Caco-2 (cell line): ENCODE data around the gene TSC22D3. TPM values are rescaled to one million over a fixed set of nuclear protein-coding genes. Genes with fewer than 3 reads are reported as not detected.

Experiments used
- BruUV-seq: library from RNA; stranded (reverse); fragments of 400-500 nt; replicated peaks from 2 replicates; lab custom pipeline; 2021; lab: Mats Ljungman, UMichigan
- CTCF ChIA-PET: fragments of 300-600 bp; sonication (Branson Sonifier 250); formaldehyde crosslinking; loops from one replicate; lab custom pipeline; 2022; ENCODE audit warnings: antibody characterized with exemption; lab: Charles Lee
- POLR2A ChIA-PET: fragments of 300-600 bp; sonication (Branson Sonifier 250); formaldehyde crosslinking; loops from one replicate; lab custom pipeline; 2022; ENCODE audit warnings: antibody characterized with exemption; lab: Charles Lee
- DNase-seq, 2 experiments: peaks; one replicate each; pipeline versions ENCODE4 v3.0.0 to v3.0.0-alpha.2; 2020 to 2022
- H3K27me3 ChIP-seq: replicated peaks from 2 replicates; pipeline ENCODE4 v1.6.0; 2011; ENCODE audit warnings: low read length; ENCODE audit not compliant: control insufficient read depth, insufficient read depth
- H3K36me3 ChIP-seq: 2 replicates; pipeline ENCODE4 v1.5.1; 2011; ENCODE audit warnings: low read length; ENCODE audit not compliant: control insufficient read depth, insufficient read depth
- H3K4me1 ChIP-seq: fragments of 250-450 bp; sonication (Bioruptor Pico); 2 replicates; pipeline ENCODE4 v1.5.1; 2020; ENCODE audit warnings: mild to moderate bottlenecking
- H3K4me3 ChIP-seq: 2 replicates; pipeline ENCODE4 v1.5.1; 2011; ENCODE audit warnings: low read depth, mild to moderate bottlenecking, control low read depth, low read length
- H3K9me3 ChIP-seq: fragments of 250-450 bp; sonication (Bioruptor Pico); 2 replicates; pipeline ENCODE4 v1.5.1; 2020; ENCODE audit warnings: mild to moderate bottlenecking, moderate library complexity
- H3K27ac Mint-ChIP-seq: one replicate; pipeline ENCODE4 v1.8.0; 2022; ENCODE audit warnings: mixed read lengths; ENCODE audit not compliant: unreplicated experiment
- H3K27me3 Mint-ChIP-seq: one replicate; pipeline ENCODE4 v1.8.0; 2022; ENCODE audit warnings: mixed read lengths; ENCODE audit not compliant: insufficient read depth, unreplicated experiment
- H3K36me3 Mint-ChIP-seq: one replicate; pipeline ENCODE4 v1.8.0; 2022; ENCODE audit warnings: mild to moderate bottlenecking, mixed read lengths; ENCODE audit not compliant: insufficient read depth, unreplicated experiment
- H3K4me1 Mint-ChIP-seq: one replicate; pipeline ENCODE4 v1.8.0; 2022; ENCODE audit warnings: low read depth, mixed read lengths; ENCODE audit not compliant: unreplicated experiment
- H3K4me3 Mint-ChIP-seq: one replicate; pipeline ENCODE4 v1.8.0; 2022; ENCODE audit warnings: mild to moderate bottlenecking, moderate library complexity, mixed read lengths; ENCODE audit not compliant: unreplicated experiment
- H3K9me3 Mint-ChIP-seq: one replicate; pipeline ENCODE4 v1.8.0; 2022; ENCODE audit warnings: mixed read lengths; ENCODE audit not compliant: unreplicated experiment
- CTCF ChIP-seq, 2 experiments: fragments of 200-600 bp in 1 of 2; IDR thresholded peaks; 1 replicate in 1 of 2; 2 replicates in 1 of 2; pipeline versions ENCODE4 v1.5.1 to v1.8.0; 2011 to 2022; ENCODE audit warnings: antibody characterized with exemption in 1 of 2, control low read depth in 1 of 2, inconsistent platforms in 1 of 2, low read depth in 1 of 2, low read length in 1 of 2, mild to moderate bottlenecking in 1 of 2, moderate library complexity in 1 of 2; ENCODE audit not compliant: insufficient read depth in 1 of 2, severe bottlenecking in 1 of 2, unreplicated experiment in 1 of 2
- intact Hi-C: fragments of 100-400 bp; cut with micrococcal nuclease; formaldehyde crosslinking; loops from one replicate; pipeline ENCODE4 v1.10.0; 2022; ENCODE audit not compliant: unreplicated experiment
- total RNA-seq: library from RNA; stranded (reverse); gene quantifications from 2 replicates; pipeline ENCODE4 v1.2.3, GENCODE V29; 2022

TSC22D3 gene
- total RNA-seq, 1 experiment from 2014 or later = 2.2 TPM

DNA sequence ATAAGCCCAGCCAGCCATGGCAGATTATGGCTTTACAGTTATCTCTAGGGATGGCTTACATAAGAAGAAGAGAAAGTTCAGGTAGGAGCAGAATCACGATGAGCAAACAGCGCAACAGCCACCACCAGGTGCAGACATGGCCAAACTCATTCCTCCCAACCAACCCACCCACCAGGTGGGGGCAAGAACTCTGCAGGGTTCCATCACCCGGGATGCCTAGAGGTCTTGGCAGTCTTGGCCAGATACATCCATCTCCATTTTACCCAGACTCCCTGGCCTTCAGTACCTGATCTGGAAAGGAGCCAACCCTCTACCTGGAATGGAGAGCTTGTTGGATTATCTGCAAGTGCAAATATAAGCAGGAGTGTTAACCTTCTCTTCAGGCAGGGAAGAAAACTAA, 7.5 kb downstream of the TSC22D3 start:
- intact Hi-C loops = no loop called here
- H3K4me1 Mint-ChIP-seq = no peaks in the 10 kb centered on the region
- no peaks in the 10 kb centered on the region for H3K36me3 ChIP-seq
- DNase-seq = no peak
- CTCF ChIA-PET = no interaction called here
- H3K9me3 Mint-ChIP-seq = no peaks in the 10 kb centered on the region
- no peaks in the 10 kb centered on the region for H3K27me3 Mint-ChIP-seq
- H3K36me3 Mint-ChIP-seq = no peaks in the 10 kb centered on the region
- POLR2A ChIA-PET = no interaction called here
- BruUV-seq = no TSS peak
- H3K27ac Mint-ChIP-seq = no peak overlapping the region
- H3K4me1 ChIP-seq = no peaks in the 10 kb centered on the region
- no peak overlapping the region for H3K4me3 Mint-ChIP-seq
- H3K4me3 ChIP-seq = no peak overlapping the region
- TF ChIP-seq CTCF (IDR thresholded peaks at IDR 0.05; ENCODE audit: insufficient read depth in 1 of 2, low read depth in 1 of 2, low read length in 1 of 2, severe bottlenecking in 1 of 2, unreplicated experiment in 1 of 2) = no peak
- H3K9me3 ChIP-seq = no peaks in the 10 kb centered on the region
- no peaks in the 10 kb centered on the region for H3K27me3 ChIP-seq

DNA sequence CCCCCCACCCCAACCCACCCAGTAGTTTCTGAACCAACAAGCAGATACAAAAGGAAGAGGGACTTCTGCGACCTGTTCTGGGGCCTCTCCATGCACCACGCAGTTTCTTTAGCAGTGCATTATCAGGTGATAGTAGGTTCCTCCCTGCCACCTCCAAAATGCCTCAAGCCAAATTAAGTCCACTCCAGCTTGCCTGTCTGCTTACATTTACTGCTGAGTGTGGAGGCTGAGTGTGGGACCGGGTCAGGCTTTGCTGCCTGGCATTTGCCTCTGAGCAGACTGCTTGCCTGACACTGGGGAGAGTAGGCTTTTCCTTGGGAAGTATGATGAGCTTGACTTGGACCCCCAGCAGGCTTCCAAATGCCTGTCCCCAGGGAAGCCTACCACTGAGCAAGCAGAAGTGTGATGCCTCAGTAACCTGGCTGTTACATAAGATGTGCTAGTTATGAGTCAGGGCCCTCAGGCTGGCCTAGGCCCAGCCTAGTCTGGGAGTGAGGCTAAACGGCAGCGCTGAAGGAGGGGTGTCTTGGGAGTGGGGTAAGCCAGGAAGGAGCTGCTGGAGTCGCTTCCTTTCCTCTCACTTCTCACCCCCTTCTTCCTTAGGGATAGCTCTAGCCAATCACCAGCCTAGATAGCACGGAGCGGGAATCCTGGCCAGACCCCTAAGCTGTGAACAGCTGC, 9.0 kb downstream of the TSC22D3 start:
- no TSS peak for BruUV-seq
- ChIA-PET POLR2A (no interaction called here), CTCF (interaction anchor here (0.7 kb wide), 1 partner anchor 839 kb away, joined by 10 read pairs; no protein-coding TSS in a partner anchor)
- no peak overlapping the region for H3K4me3 ChIP-seq
- Mint-ChIP-seq H3K4me1 (no peaks in the 10 kb centered on the region), H3K36me3 (no peaks in the 10 kb centered on the region), H3K27ac (no peak overlapping the region), H3K4me3 (no peak overlapping the region), H3K9me3 (no peaks in the 10 kb centered on the region), H3K27me3 (peaks cover 5% of the 10 kb centered on the region)
- no peaks in the 10 kb centered on the region for H3K36me3 ChIP-seq
- no peak for DNase-seq
- no peaks in the 10 kb centered on the region for H3K27me3 ChIP-seq
- H3K9me3 ChIP-seq = no peaks in the 10 kb centered on the region
- no peak for TF ChIP-seq CTCF (IDR thresholded peaks at IDR 0.05; ENCODE audit: insufficient read depth in 1 of 2, low read depth in 1 of 2, low read length in 1 of 2, severe bottlenecking in 1 of 2, unreplicated experiment in 1 of 2)
- intact Hi-C loops = no loop called here
- no peaks in the 10 kb centered on the region for H3K4me1 ChIP-seq

GRCh38 chrX:107764845-107765608, 10.6 kb downstream of the TSC22D3 start:
- no peaks in the 10 kb centered on the region for H3K9me3 ChIP-seq
- no peak overlapping the region for H3K4me3 Mint-ChIP-seq
- no peaks in the 10 kb centered on the region for H3K36me3 Mint-ChIP-seq
- H3K27me3 Mint-ChIP-seq = peaks cover 7% of the 10 kb centered on the region
- TF ChIP-seq CTCF (IDR thresholded peaks at IDR 0.05; ENCODE audit: insufficient read depth in 1 of 2, low read depth in 1 of 2, low read length in 1 of 2, severe bottlenecking in 1 of 2, unreplicated experiment in 1 of 2) = no peak
- no peak overlapping the region for H3K27ac Mint-ChIP-seq
- ChIA-PET POLR2A (no interaction called here), CTCF (no interaction called here)
- BruUV-seq = no TSS peak
- H3K4me1 ChIP-seq = no peaks in the 10 kb centered on the region
- intact Hi-C loops = no loop called here
- no peaks in the 10 kb centered on the region for H3K36me3 ChIP-seq
- no peaks in the 10 kb centered on the region for H3K27me3 ChIP-seq
- H3K4me1 Mint-ChIP-seq = no peaks in the 10 kb centered on the region
- no peak for DNase-seq
- no peak overlapping the region for H3K4me3 ChIP-seq
- H3K9me3 Mint-ChIP-seq = no peaks in the 10 kb centered on the region
